Esophagus (tissue), 2 donors: ENCODE measurements around the gene EVA1B. TPM values are rescaled to one million over a fixed set of nuclear protein-coding genes. Genes with fewer than 3 reads are reported as not detected.

Source experiments
- H3K27ac ChIP-seq, 2 donors: one replicate each; pipeline ENCODE4 v1.5.1; 2013; ENCODE audit warnings: low read depth in 2 of 2, mild to moderate bottlenecking in 2 of 2, inconsistent platforms in 1 of 2, low read length in 1 of 2, moderate library complexity in 1 of 2
- H3K27me3 ChIP-seq, 2 donors: one replicate each; pipeline ENCODE4 v1.6.1; 2013; ENCODE audit warnings: low read length in 2 of 2, control low read depth in 1 of 2, mild to moderate bottlenecking in 1 of 2; ENCODE audit not compliant: insufficient read depth in 2 of 2, control insufficient read depth in 1 of 2
- H3K36me3 ChIP-seq, 2 donors: one replicate each; pipeline ENCODE4 v1.6.1; 2013; ENCODE audit warnings: low read length in 1 of 2; ENCODE audit not compliant: control insufficient read depth in 2 of 2, insufficient read depth in 2 of 2
- H3K4me1 ChIP-seq, 2 donors: one replicate each; pipeline ENCODE4 v1.6.1; 2013; ENCODE audit warnings: low read length in 1 of 2; ENCODE audit not compliant: control insufficient read depth in 2 of 2, insufficient read depth in 2 of 2
- H3K4me3 ChIP-seq, 2 donors: one replicate each; pipeline ENCODE4 v1.5.1; 2013; ENCODE audit warnings: low read length in 2 of 2, mild to moderate bottlenecking in 2 of 2, low read depth in 1 of 2, moderate library complexity in 1 of 2
- H3K9me3 ChIP-seq, 2 donors: one replicate each; pipeline ENCODE4 v1.6.1; 2013; ENCODE audit warnings: mild to moderate bottlenecking in 2 of 2, low read depth in 1 of 2, low read length in 1 of 2, moderate library complexity in 1 of 2; ENCODE audit not compliant: control insufficient read depth in 2 of 2, insufficient read depth in 1 of 2
- WGBS, 2 donors: extraction: QIAGEN DNeasy Blood & Tissue Kit; methylation state at CpG; one replicate each; pipeline ENCODE4 v1.1.7; 2013; 5-methylcytosine and 5-hydroxymethylcytosine counted together
- polyA plus RNA-seq, 2 donors: library from polyadenylated mRNA; stranded (reverse); fragments of 200-250 nt; gene quantifications; one replicate each; pipeline ENCODE4 v1.2.3, GENCODE V29; 2013
- donor health status: healthy with polysubstance abuse.
- donor health status: Bipolar disorder and iron deficiency.

EVA1B gene
- polyA plus RNA-seq, 2 donors = 6.1 to 9.3 TPM

- Histone ChIP-seq H3K36me3 (peaks cover 2 to 31% of the 10 kb centered on the region in 2 donors), H3K9me3 (no peaks in the 10 kb centered on the region), H3K27me3 (no peaks in the 10 kb centered on the region), H3K27ac (no peak overlapping the region), H3K4me3 (no peak overlapping the region), H3K4me1 (peaks cover 0 to 2% of the 10 kb centered on the region in 2 donors)
- 74 to 88% methylated on average over 6 of the region's 6 CpGs for WGBS, 2 donors
These were observed 14.4 kb upstream of the EVA1B start for GRCh38 chr1:36337830-36338229.

- H3K4me3 ChIP-seq = no peak overlapping the region
- 92% methylated on average over 15 of the region's 15 CpGs for WGBS, 2 donors
- H3K4me1 ChIP-seq = peaks cover 0 to 6% of the 10 kb centered on the region in 2 donors
- no peaks in the 10 kb centered on the region for H3K27me3 ChIP-seq
- no peaks in the 10 kb centered on the region for H3K9me3 ChIP-seq
- no peak overlapping the region for H3K27ac ChIP-seq
- H3K36me3 ChIP-seq = no peaks in the 10 kb centered on the region
These were observed 7.5 kb upstream of the EVA1B start for GRCh38 chr1:36330940-36331339.

GRCh38 chr1:36329817-36330216 lies 6.4 kb upstream of the EVA1B start:
- Histone ChIP-seq H3K4me3 (no peak overlapping the region), H3K27ac (no peak overlapping the region), H3K9me3 (no peaks in the 10 kb centered on the region), H3K27me3 (no peaks in the 10 kb centered on the region), H3K36me3 (no peaks in the 10 kb centered on the region), H3K4me1 (peaks cover 0 to 6% of the 10 kb centered on the region in 2 donors)
- WGBS, 2 donors = 86 to 90% methylated on average over 9 of the region's 9 CpGs

DNA sequence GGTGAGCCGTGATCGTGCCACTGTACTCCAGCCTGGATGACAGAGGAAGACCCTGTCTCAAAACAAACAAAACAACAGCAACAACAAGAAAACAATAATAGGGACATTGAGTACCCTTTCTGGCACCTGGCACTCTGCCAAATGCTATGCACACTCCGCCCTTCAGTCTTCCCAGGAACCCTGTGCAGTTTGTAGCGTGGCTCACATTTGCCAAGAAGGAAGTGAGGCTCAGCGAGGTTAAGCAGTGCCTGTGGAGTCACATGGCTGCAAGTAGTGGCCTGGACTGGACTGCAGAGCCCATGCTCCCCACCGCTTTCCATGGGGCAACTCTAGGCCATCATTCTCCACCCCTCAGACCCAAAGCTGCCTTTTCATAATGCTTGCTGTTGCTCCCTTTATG lies 5.3 kb upstream of the EVA1B start:
- no peaks in the 10 kb centered on the region for H3K36me3 ChIP-seq
- WGBS, 2 donors = 64 to 70% methylated on average over 6 of the region's 6 CpGs
- no peaks in the 10 kb centered on the region for H3K9me3 ChIP-seq
- no peaks in the 10 kb centered on the region for H3K27me3 ChIP-seq
- no peak overlapping the region for H3K4me3 ChIP-seq
- H3K27ac ChIP-seq = no peak overlapping the region
- peaks cover 0 to 14% of the 10 kb centered on the region in 2 donors for H3K4me1 ChIP-seq

DNA sequence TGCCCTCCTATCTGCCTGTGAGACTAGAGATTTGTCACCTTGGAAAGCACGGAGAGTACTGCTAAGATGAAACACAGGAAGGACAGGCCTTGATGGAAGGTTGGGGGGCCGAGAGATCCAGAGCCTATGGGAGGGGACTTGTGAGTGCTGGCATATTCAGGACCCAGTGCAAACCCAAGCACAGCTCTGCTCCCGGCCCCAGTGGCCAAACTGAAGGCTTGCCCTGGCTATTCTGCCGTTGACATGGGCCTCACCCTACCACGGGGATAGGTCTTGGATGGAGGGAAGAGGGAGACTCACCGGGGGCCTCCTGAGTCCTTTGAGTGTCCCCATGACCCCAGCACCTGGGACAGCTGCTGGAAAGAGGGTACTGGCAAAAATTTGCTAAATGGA lies 4.6 kb upstream of the EVA1B start:
- no peaks in the 10 kb centered on the region for H3K9me3 ChIP-seq
- H3K4me3 ChIP-seq = no peak overlapping the region
- 84 to 90% methylated on average over 6 of the region's 6 CpGs for WGBS, 2 donors
- H3K27me3 ChIP-seq = no peaks in the 10 kb centered on the region
- H3K36me3 ChIP-seq = no peaks in the 10 kb centered on the region
- no peak overlapping the region for H3K27ac ChIP-seq
- H3K4me1 ChIP-seq = peaks cover under 1 to 14% of the 10 kb centered on the region in 2 donors

GRCh38 chr1:36327421-36328087 lies 4.1 kb upstream of the EVA1B start:
- 75 to 81% methylated on average over 8 to 9 of the region's 9 CpGs for WGBS, 2 donors
- no peak overlapping the region for H3K27ac ChIP-seq
- no peaks in the 10 kb centered on the region for H3K27me3 ChIP-seq
- no peaks in the 10 kb centered on the region for H3K36me3 ChIP-seq
- H3K4me3 ChIP-seq = no peak overlapping the region
- no peaks in the 10 kb centered on the region for H3K9me3 ChIP-seq
- H3K4me1 ChIP-seq = peaks cover 4 to 17% of the 10 kb centered on the region in 2 donors

GRCh38 chr1:36326499-36326898 lies 3.1 kb upstream of the EVA1B start:
- H3K4me1 ChIP-seq = peaks cover 5 to 20% of the 10 kb centered on the region in 2 donors
- no peaks in the 10 kb centered on the region for H3K27me3 ChIP-seq
- H3K9me3 ChIP-seq = no peaks in the 10 kb centered on the region
- no peak overlapping the region for H3K27ac ChIP-seq
- H3K4me3 ChIP-seq = no peak overlapping the region
- peaks cover 0 to 1% of the 10 kb centered on the region in 2 donors for H3K36me3 ChIP-seq
- 46 to 52% methylated on average over 6 of the region's 6 CpGs for WGBS, 2 donors

DNA sequence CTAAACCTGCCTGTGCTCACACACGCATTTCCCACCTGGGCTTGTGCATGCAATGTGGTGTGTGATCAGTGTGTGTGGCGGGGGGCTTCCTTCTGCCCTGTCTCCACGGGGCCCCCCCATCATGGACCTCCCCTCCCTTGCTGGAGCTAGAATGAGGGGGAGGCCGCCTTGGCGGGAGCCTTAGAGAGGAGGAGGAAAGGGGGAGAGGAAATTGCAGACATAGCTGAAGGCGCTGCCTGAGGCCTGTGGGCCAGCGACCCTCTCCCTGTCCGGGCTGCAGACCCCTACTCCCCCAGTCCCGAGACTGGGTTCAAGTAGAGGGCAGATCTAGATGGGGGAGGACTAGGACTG lies 883 bp upstream of the EVA1B start:
- Histone ChIP-seq H3K9me3 (no peaks in the 10 kb centered on the region), H3K36me3 (peaks cover 0 to 1% of the 10 kb centered on the region in 2 donors), H3K27me3 (no peaks in the 10 kb centered on the region), H3K4me1 (peaks cover 8 to 27% of the 10 kb centered on the region in 2 donors), H3K27ac (peak overlapping the region in 1 of 2 donors; percentile 79), H3K4me3 (no peak overlapping the region)
- 28 to 32% methylated on average over 9 of the region's 9 CpGs for WGBS, 2 donors

GRCh38 chr1:36322786-36323635 lies 434 bp downstream of the EVA1B start:
- H3K36me3 ChIP-seq = peaks cover 0 to 1% of the 10 kb centered on the region in 2 donors
- H3K4me1 ChIP-seq = peaks cover 8 to 23% of the 10 kb centered on the region in 2 donors
- WGBS, 2 donors = 6 to 9% methylated on average over 49 to 83 of the region's 83 CpGs
- no peaks in the 10 kb centered on the region for H3K9me3 ChIP-seq
- H3K27me3 ChIP-seq = no peaks in the 10 kb centered on the region
- peak overlapping the region; percentile 65 to 79 for H3K27ac ChIP-seq
- peak overlapping the region; percentile 59 to 61 for H3K4me3 ChIP-seq
